NCI-H748 (cell line): ENCODE data around the gene SPATA31D4.
"Not testable (repeated sequence)": the region's sequence is repeated elsewhere in the genome, so short reads cannot be mapped to it uniquely, and the experiment has no call there.

Source experiments
- DNase-seq: peaks from one replicate; lab custom pipeline; 2025; ENCODE audit not compliant: unreplicated experiment; lab: John Stamatoyannopoulos, UW

SPATA31D4 gene

GRCh38 chr9:81928305-81928704 is at the start of gene SPATA31D4:
TSS of gene SPATA31D4 (plus strand) at chr9:81928428. CDS start at chr9:81928514, 86 bp downstream.
- DNase-seq, result not testable (repeated sequence)

GRCh38 chr9:81878530-81878929 is 49.7 kb upstream of the SPATA31D4 start:
- no peak for DNase-seq

GRCh38 chr9:81879501-81879916 is 48.7 kb upstream of the SPATA31D4 start:
- DNase-seq, result peak; percentile 43

GRCh38 chr9:81885602-81886001 is 42.6 kb upstream of the SPATA31D4 start:
- no peak for DNase-seq

- no peak for DNase-seq
Observed at GRCh38 chr9:81886665-81887064, 41.6 kb upstream of the SPATA31D4 start.

GRCh38 chr9:81890104-81890503 is 38.1 kb upstream of the SPATA31D4 start:
- no peak for DNase-seq

- DNase-seq, result no peak
Observed at GRCh38 chr9:81892440-81892839, 35.8 kb upstream of the SPATA31D4 start.

- no peak for DNase-seq
Observed at GRCh38 chr9:81893929-81894328, 34.3 kb upstream of the SPATA31D4 start.

- DNase-seq, result no peak
Observed at GRCh38 chr9:81894891-81895290, 33.3 kb upstream of the SPATA31D4 start.

GRCh38 chr9:81896070-81896469 is 32.2 kb upstream of the SPATA31D4 start:
- DNase-seq, result no peak

GRCh38 chr9:81898851-81899250 is 29.4 kb upstream of the SPATA31D4 start:
- no peak for DNase-seq

GRCh38 chr9:81902196-81902595 is 26.0 kb upstream of the SPATA31D4 start:
- DNase-seq, result no peak

- no peak for DNase-seq
Observed at GRCh38 chr9:81902626-81903025, 25.6 kb upstream of the SPATA31D4 start.

- no peak for DNase-seq
Observed at GRCh38 chr9:81906671-81907070, 21.6 kb upstream of the SPATA31D4 start.

GRCh38 chr9:81912135-81912534 is 16.1 kb upstream of the SPATA31D4 start:
- DNase-seq, result no peak

- no peak for DNase-seq
Observed at GRCh38 chr9:81915801-81916505, 12.3 kb upstream of the SPATA31D4 start.

- DNase-seq, result not testable (repeated sequence)
Observed at GRCh38 chr9:81918507-81918906, 9.7 kb upstream of the SPATA31D4 start.

- DNase-seq, result not testable (repeated sequence)
Observed at GRCh38 chr9:81930147-81930546, 1.9 kb downstream of the SPATA31D4 start.

- DNase-seq, result not testable (repeated sequence)
Observed at GRCh38 chr9:81933547-81933946, 5.3 kb downstream of the SPATA31D4 start.

GRCh38 chr9:81943393-81943792 is 15.2 kb downstream of the SPATA31D4 start, which contains the start of gene SPATA31D3:
TSS of gene SPATA31D3 (plus strand) at chr9:81943500. CDS start at chr9:81943586, 86 bp downstream.
- DNase-seq, result not testable (repeated sequence)

- not testable (repeated sequence) for DNase-seq
Observed at GRCh38 chr9:81948650-81949049, 20.4 kb downstream of the SPATA31D4 start.

- no peak for DNase-seq
Observed at GRCh38 chr9:81953096-81953495, 24.9 kb downstream of the SPATA31D4 start.

GRCh38 chr9:81955625-81956024 is 27.4 kb downstream of the SPATA31D4 start:
- DNase-seq, result no peak
